Neural cell (in vitro differentiated cells): ENCODE data around the gene HORMAD2. TPM values are rescaled to one million over a fixed set of nuclear protein-coding genes. Genes with fewer than 3 reads are reported as not detected.

Experiments
- H2AFZ ChIP-seq: fragments of 200-600, 300-800 bp; sonication (generic), shearing (Covaris generic); 2 replicates; pipeline ENCODE4 v1.6.0; 2014; ENCODE audit warnings: low read depth, mild to moderate bottlenecking, antibody characterized with exemption, low read length, moderate library complexity
- H3F3A ChIP-seq: fragments of 200-600 bp; shearing (Covaris generic); 2 replicates; pipeline ENCODE4 v1.6.1; 2016; ENCODE audit warnings: mild to moderate bottlenecking, moderate library complexity, mixed read lengths, antibody characterized with exemption, low read length; ENCODE audit not compliant: insufficient read depth, poor library complexity, severe bottlenecking
- H3K27ac ChIP-seq: fragments of 200-600, 300-800 bp; sonication (generic), shearing (Covaris generic); 2 replicates; pipeline ENCODE4 v1.5.1; 2014; ENCODE audit warnings: mild to moderate bottlenecking, low read length, moderate library complexity
- H3K27me3 ChIP-seq: fragments of 300-800, 200-600 bp; sonication (generic), shearing (Covaris generic); 2 replicates; pipeline ENCODE4 v1.6.0; 2014; ENCODE audit warnings: mild to moderate bottlenecking, low read depth, low read length, moderate library complexity; ENCODE audit not compliant: insufficient read depth
- H3K36me3 ChIP-seq: fragments of 300-800, 200-600 bp; sonication (generic), shearing (Covaris generic); 2 replicates; pipeline ENCODE4 v1.5.1; 2014; ENCODE audit warnings: mild to moderate bottlenecking, antibody characterized with exemption, low read length, moderate library complexity; ENCODE audit not compliant: insufficient read depth
- H3K4me2 ChIP-seq: fragments of 300-800, 200-600 bp; sonication (generic), shearing (Covaris generic); 2 replicates; pipeline ENCODE4 v1.6.0; 2014; ENCODE audit warnings: mild to moderate bottlenecking, low read length
- H3K4me3 ChIP-seq: fragments of 300-800, 200-600 bp; sonication (generic), shearing (Covaris generic); 2 replicates; pipeline ENCODE4 v1.5.1; 2014; ENCODE audit warnings: mild to moderate bottlenecking, low read length, moderate library complexity
- H3K79me2 ChIP-seq: fragments of 200-600 bp; shearing (Covaris generic); replicated peaks from 2 replicates; pipeline ENCODE4 v1.6.0; 2014; ENCODE audit warnings: mild to moderate bottlenecking, low read length, moderate library complexity; ENCODE audit not compliant: insufficient read depth
- H3K9ac ChIP-seq: fragments of 300-800, 200-600 bp; sonication (generic), shearing (Covaris generic); 2 replicates; pipeline ENCODE4 v1.6.1; 2016; ENCODE audit warnings: mild to moderate bottlenecking, low read length, mixed read lengths
- H3K9me2 ChIP-seq: fragments of 200-600 bp; shearing (Covaris generic); 2 replicates; pipeline ENCODE4 v1.6.1; 2016; ENCODE audit warnings: mild to moderate bottlenecking, low read length, mixed read lengths; ENCODE audit not compliant: insufficient read depth
- H3K9me3 ChIP-seq: fragments of 200-600, 300-800 bp; sonication (generic), shearing (Covaris generic); 2 replicates; pipeline ENCODE4 v1.6.1; 2016; ENCODE audit warnings: mild to moderate bottlenecking, mixed run types, low read length, moderate library complexity, mixed read lengths
- H4K20me1 ChIP-seq: fragments of 200-600 bp; shearing (Covaris generic); 2 replicates; pipeline ENCODE4 v1.6.1; 2016; ENCODE audit warnings: mild to moderate bottlenecking, mixed run types; ENCODE audit not compliant: insufficient read depth
- EP300 ChIP-seq: fragments of 450-650 bp; conservative IDR thresholded peaks from 2 replicates; pipeline ENCODE4 v1.6.1; 2014; ENCODE audit warnings: antibody characterized with exemption, mild to moderate bottlenecking, moderate library complexity; ENCODE audit not compliant: poor library complexity, severe bottlenecking
- EZH2 ChIP-seq: fragments of 200-600, 300-800 bp; shearing (Covaris generic), sonication (generic); IDR thresholded peaks from 2 replicates; pipeline ENCODE4 v1.6.1; 2014; ENCODE audit warnings: antibody characterized with exemption, low read length, borderline replicate concordance, mild to moderate bottlenecking; ENCODE audit not compliant: insufficient read depth, poor library complexity, severe bottlenecking
- MXI1 ChIP-seq: fragments of 450-650 bp; conservative IDR thresholded peaks from 2 replicates; pipeline ENCODE4 v1.6.1; 2014; ENCODE audit warnings: antibody characterized with exemption, mild to moderate bottlenecking; ENCODE audit not compliant: poor library complexity, severe bottlenecking
- POLR2AphosphoS5 ChIP-seq: IDR thresholded peaks from 2 replicates; pipeline ENCODE4 v1.6.1; 2012
- RAD21 ChIP-seq: fragments of 450-650 bp; conservative IDR thresholded peaks from 2 replicates; pipeline ENCODE4 v1.6.1; 2014; ENCODE audit warnings: antibody characterized with exemption, mild to moderate bottlenecking, moderate library complexity
- SMC3 ChIP-seq: fragments of 450-650 bp; conservative IDR thresholded peaks from 2 replicates; pipeline ENCODE4 v1.6.1; 2014; ENCODE audit warnings: antibody characterized with exemption, mild to moderate bottlenecking, moderate library complexity; ENCODE audit not compliant: poor library complexity
- TAF1 ChIP-seq: IDR thresholded peaks from 2 replicates; pipeline ENCODE4 v1.6.1; 2012; ENCODE audit warnings: low read depth
- polyA plus RNA-seq: library from polyadenylated mRNA; depleted of rRNA; stranded (reverse); fragments of >200 nt; gene quantifications from 2 replicates; pipeline ENCODE4 v1.2.3, GENCODE V29; 2014
- TF ChIP-seq, protein P1 (sequence below): IDR thresholded peaks from 2 replicates; pipeline ENCODE4 v1.6.1; 2012; ENCODE audit warnings: borderline replicate concordance
- TF ChIP-seq, protein P2 (sequence below): fragments of 450-650 bp; IDR thresholded peaks from 2 replicates; pipeline ENCODE4 v1.5.1; 2014; ENCODE audit warnings: antibody characterized with exemption, mild to moderate bottlenecking, moderate library complexity; ENCODE audit not compliant: poor library complexity, severe bottlenecking

The HORMAD2 gene
- polyA plus RNA-seq, 1 donor from 2014 or later, result 1.2 TPM

DNA sequence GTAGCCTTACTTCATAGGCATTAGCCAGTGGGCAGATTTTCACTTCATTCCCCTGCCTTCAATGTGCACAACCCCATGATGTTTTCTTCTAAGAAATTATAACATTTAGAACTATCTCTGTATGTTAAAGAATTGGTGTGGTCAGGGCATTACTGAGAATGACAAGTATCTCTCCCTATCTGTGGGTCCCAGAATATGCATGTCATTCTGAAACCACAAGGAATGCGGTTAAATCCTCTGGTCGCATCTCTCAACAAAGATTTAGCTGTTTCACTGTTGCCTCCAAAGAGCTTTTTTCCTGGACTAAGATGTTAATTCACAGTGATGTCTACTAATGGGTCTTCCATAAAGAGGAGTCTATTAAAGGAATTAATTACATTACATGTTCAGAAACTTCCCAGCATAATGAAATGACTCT is 103.6 kb downstream of the HORMAD2 start:
- H3K79me2 ChIP-seq, result no peaks in the 10 kb centered on the region
- H3K9me3 ChIP-seq, result no peaks in the 10 kb centered on the region
- H3F3A ChIP-seq, result no peaks in the 10 kb centered on the region
- H3K9me2 ChIP-seq, result no peaks in the 10 kb centered on the region
- no peak overlapping the region for H3K4me2 ChIP-seq
- TF ChIP-seq MXI1, result no peak
- TF ChIP-seq EZH2, result no peak
- TF ChIP-seq, protein P1, sequence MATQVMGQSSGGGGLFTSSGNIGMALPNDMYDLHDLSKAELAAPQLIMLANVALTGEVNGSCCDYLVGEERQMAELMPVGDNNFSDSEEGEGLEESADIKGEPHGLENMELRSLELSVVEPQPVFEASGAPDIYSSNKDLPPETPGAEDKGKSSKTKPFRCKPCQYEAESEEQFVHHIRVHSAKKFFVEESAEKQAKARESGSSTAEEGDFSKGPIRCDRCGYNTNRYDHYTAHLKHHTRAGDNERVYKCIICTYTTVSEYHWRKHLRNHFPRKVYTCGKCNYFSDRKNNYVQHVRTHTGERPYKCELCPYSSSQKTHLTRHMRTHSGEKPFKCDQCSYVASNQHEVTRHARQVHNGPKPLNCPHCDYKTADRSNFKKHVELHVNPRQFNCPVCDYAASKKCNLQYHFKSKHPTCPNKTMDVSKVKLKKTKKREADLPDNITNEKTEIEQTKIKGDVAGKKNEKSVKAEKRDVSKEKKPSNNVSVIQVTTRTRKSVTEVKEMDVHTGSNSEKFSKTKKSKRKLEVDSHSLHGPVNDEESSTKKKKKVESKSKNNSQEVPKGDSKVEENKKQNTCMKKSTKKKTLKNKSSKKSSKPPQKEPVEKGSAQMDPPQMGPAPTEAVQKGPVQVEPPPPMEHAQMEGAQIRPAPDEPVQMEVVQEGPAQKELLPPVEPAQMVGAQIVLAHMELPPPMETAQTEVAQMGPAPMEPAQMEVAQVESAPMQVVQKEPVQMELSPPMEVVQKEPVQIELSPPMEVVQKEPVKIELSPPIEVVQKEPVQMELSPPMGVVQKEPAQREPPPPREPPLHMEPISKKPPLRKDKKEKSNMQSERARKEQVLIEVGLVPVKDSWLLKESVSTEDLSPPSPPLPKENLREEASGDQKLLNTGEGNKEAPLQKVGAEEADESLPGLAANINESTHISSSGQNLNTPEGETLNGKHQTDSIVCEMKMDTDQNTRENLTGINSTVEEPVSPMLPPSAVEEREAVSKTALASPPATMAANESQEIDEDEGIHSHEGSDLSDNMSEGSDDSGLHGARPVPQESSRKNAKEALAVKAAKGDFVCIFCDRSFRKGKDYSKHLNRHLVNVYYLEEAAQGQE, result no peak
- TF ChIP-seq RAD21, result no peak
- TF ChIP-seq SMC3, result no peak
- TF ChIP-seq, protein P2, sequence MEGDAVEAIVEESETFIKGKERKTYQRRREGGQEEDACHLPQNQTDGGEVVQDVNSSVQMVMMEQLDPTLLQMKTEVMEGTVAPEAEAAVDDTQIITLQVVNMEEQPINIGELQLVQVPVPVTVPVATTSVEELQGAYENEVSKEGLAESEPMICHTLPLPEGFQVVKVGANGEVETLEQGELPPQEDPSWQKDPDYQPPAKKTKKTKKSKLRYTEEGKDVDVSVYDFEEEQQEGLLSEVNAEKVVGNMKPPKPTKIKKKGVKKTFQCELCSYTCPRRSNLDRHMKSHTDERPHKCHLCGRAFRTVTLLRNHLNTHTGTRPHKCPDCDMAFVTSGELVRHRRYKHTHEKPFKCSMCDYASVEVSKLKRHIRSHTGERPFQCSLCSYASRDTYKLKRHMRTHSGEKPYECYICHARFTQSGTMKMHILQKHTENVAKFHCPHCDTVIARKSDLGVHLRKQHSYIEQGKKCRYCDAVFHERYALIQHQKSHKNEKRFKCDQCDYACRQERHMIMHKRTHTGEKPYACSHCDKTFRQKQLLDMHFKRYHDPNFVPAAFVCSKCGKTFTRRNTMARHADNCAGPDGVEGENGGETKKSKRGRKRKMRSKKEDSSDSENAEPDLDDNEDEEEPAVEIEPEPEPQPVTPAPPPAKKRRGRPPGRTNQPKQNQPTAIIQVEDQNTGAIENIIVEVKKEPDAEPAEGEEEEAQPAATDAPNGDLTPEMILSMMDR, result no peak
- TF ChIP-seq TAF1, result no peak
- no peak for TF ChIP-seq POLR2AphosphoS5
- TF ChIP-seq EP300, result no peak
- no peaks in the 10 kb centered on the region for H4K20me1 ChIP-seq
- H3K36me3 ChIP-seq, result no peaks in the 10 kb centered on the region
- H3K9ac ChIP-seq, result no peak overlapping the region
- no peak overlapping the region for H3K4me3 ChIP-seq
- H3K27me3 ChIP-seq, result no peaks in the 10 kb centered on the region
- H3K27ac ChIP-seq, result no peak overlapping the region
- H2AFZ ChIP-seq, result no peak overlapping the region

DNA sequence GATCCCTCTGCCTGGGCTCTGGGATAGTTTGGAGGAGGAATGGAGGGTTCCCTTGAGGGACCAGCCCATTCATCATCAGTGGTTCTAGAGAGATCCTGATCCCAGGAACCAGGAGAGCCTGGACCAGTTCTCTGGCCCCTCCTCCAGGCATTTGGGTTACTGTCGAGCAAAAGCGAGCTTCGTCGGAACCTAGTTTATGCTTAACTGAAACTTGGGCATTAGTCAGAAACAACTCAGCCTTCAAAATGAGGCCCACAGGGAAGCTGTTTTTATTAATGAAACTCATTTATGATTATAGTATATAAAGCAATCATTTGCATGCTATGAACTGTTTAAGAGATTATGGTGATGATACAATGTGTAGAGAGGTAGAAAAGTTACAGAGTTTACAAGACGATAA is 104.9 kb downstream of the HORMAD2 start:
- H3K9ac ChIP-seq, result no peak overlapping the region
- TF ChIP-seq EP300, result no peak
- no peak for TF ChIP-seq EZH2
- no peak for TF ChIP-seq RAD21
- TF ChIP-seq, protein P1, result no peak
- no peak for TF ChIP-seq TAF1
- no peak for TF ChIP-seq SMC3
- TF ChIP-seq MXI1, result no peak
- TF ChIP-seq, protein P2, result no peak
- no peak for TF ChIP-seq POLR2AphosphoS5

More for the DNA sequence above, 104.9 kb downstream of the HORMAD2 start:
- Histone ChIP-seq H3K9me2 (no peaks in the 10 kb centered on the region), H3K36me3 (no peaks in the 10 kb centered on the region), H3K27me3 (no peaks in the 10 kb centered on the region), H3K27ac (no peak overlapping the region), H3K9me3 (no peaks in the 10 kb centered on the region), H2AFZ (no peak overlapping the region), H3K79me2 (no peaks in the 10 kb centered on the region), H4K20me1 (no peaks in the 10 kb centered on the region), H3F3A (no peaks in the 10 kb centered on the region), H3K4me3 (no peak overlapping the region), H3K4me2 (no peak overlapping the region)
